ENCODE results near the gene SRBD1.

DNA sequence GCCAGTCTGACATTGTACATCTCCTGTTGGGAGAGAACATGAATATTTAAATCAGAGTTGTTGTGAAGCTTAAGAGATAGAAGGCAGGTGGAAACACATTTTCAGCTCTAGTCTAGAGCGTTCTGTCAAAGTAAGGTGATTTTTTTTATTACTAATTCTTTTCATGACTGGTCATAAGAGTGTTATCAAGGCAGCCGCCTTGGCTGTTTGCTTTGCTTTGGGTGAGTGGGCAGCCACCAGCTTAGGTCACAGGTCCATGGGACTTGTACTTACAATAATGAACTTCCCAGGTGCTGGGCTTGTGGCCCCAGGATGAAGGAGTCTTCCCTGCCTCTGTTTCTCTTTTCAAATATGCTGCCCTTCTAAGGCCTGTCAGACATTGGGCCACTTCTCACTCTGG, 256.3 kb downstream of the SRBD1 start:
- TF ChIP-seq POLR2A (IDR thresholded peaks at IDR 0.05) (no peak), CTCF (IDR thresholded peaks at IDR 0.05) (no peak), POLR2AphosphoS5 (IDR thresholded peaks at IDR 0.05; ENCODE audit: insufficient read depth in 1 of 2, low read depth in 1 of 2) (no peak)
